IPS DF 6.9 (cell line): ENCODE results near the gene CD40.

Experiments
- DNase-seq: peaks from one replicate; pipeline ENCODE4 v3.0.0-alpha.2; 2013; ENCODE audit warnings: low read depth, low spot score
- H3K27ac ChIP-seq: one replicate; pipeline ENCODE4 v1.5.1; 2013; ENCODE audit warnings: low read length, control low read depth
- H3K27me3 ChIP-seq: 2 replicates; pipeline ENCODE4 v1.6.1; 2013; ENCODE audit warnings: mild to moderate bottlenecking, low read length; ENCODE audit not compliant: control insufficient read depth, insufficient read depth
- H3K36me3 ChIP-seq: 2 replicates; pipeline ENCODE4 v1.6.1; 2013; ENCODE audit warnings: low read length; ENCODE audit not compliant: control insufficient read depth, insufficient read depth
- H3K4me1 ChIP-seq: 2 replicates; pipeline ENCODE4 v1.6.1; 2013; ENCODE audit warnings: low read length; ENCODE audit not compliant: control insufficient read depth, insufficient read depth
- H3K4me3 ChIP-seq: 2 replicates; pipeline ENCODE4 v1.5.1; 2013; ENCODE audit warnings: mild to moderate bottlenecking, low read length
- H3K9me3 ChIP-seq: 2 replicates; pipeline ENCODE4 v1.6.1; 2013; ENCODE audit warnings: low read length, inconsistent platforms; ENCODE audit not compliant: control insufficient read depth, insufficient read depth
- WGBS: extraction: QIAGEN DNeasy Blood & Tissue Kit; methylation state at CpG from one replicate; pipeline ENCODE4 v1.1.7; 2013; ENCODE audit warnings: mixed read lengths, missing lambda C conversion rate; ENCODE audit not compliant: insufficient read length, insufficient coverage; 5-methylcytosine and 5-hydroxymethylcytosine counted together

CD40 gene

GRCh38 chr20:46111028-46111835 is 6.9 kb upstream of the CD40 start:
- no peaks in the 10 kb centered on the region for H3K9me3 ChIP-seq
- WGBS = no CpG with 5 or more reads among the region's 5 CpGs
- H3K4me3 ChIP-seq = no peak overlapping the region
- peaks cover under 1% of the 10 kb centered on the region; the same call in 1 of the 2 replicates for H3K27me3 ChIP-seq
- H3K36me3 ChIP-seq = no peaks in the 10 kb centered on the region
- H3K27ac ChIP-seq = no peak overlapping the region
- no peaks in the 10 kb centered on the region for H3K4me1 ChIP-seq
- DNase-seq = no peak

GRCh38 chr20:46111836-46112212 is 6.3 kb upstream of the CD40 start:
- no peak for DNase-seq
- Histone ChIP-seq H3K4me1 (no peaks in the 10 kb centered on the region), H3K36me3 (no peaks in the 10 kb centered on the region), H3K27me3 (peaks cover 4% of the 10 kb centered on the region; the same call in 1 of the 2 replicates), H3K27ac (no peak overlapping the region), H3K4me3 (no peak overlapping the region), H3K9me3 (no peaks in the 10 kb centered on the region)

GRCh38 chr20:46112430-46113112 is 5.5 kb upstream of the CD40 start:
- no peak for DNase-seq
- no CpG with 5 or more reads among the region's 10 CpGs for whole genome bisulfite sequencing
- H3K27me3 ChIP-seq = peaks cover 4% of the 10 kb centered on the region; the same call in 1 of the 2 replicates

GRCh38 chr20:46113113-46113470 is 5.0 kb upstream of the CD40 start:
- Histone ChIP-seq H3K27me3 (peaks cover 4% of the 10 kb centered on the region; the same call in 1 of the 2 replicates), H3K4me1 (no peaks in the 10 kb centered on the region), H3K27ac (no peak overlapping the region), H3K36me3 (no peaks in the 10 kb centered on the region), H3K4me3 (no peak overlapping the region), H3K9me3 (no peaks in the 10 kb centered on the region)
- DNase-seq = no peak
- no CpG with 5 or more reads among the region's 3 CpGs for WGBS

More at GRCh38 chr20:46112430-46113112, 5.5 kb upstream of the CD40 start:
- H3K4me1 ChIP-seq = no peaks in the 10 kb centered on the region
- H3K27ac ChIP-seq = no peak overlapping the region
- no peaks in the 10 kb centered on the region for H3K9me3 ChIP-seq
- H3K4me3 ChIP-seq = no peak overlapping the region
- no peaks in the 10 kb centered on the region for H3K36me3 ChIP-seq

- Histone ChIP-seq H3K27me3 (peaks cover 4% of the 10 kb centered on the region; the same call in 1 of the 2 replicates), H3K4me3 (no peak overlapping the region), H3K36me3 (no peaks in the 10 kb centered on the region), H3K27ac (no peak overlapping the region), H3K9me3 (no peaks in the 10 kb centered on the region), H3K4me1 (no peaks in the 10 kb centered on the region)
- no CpG with 5 or more reads among the region's 2 CpGs for WGBS
- no peak for DNase-seq
These were observed 3.7 kb upstream of the CD40 start for GRCh38 chr20:46114449-46114848.

GRCh38 chr20:46118481-46119020 is 437 bp downstream of the CD40 start:
- WGBS = no CpG with 5 or more reads among the region's 15 CpGs
- Histone ChIP-seq H3K36me3 (0 out of 2 replicates have a peak, but pooled peaks cover 5% of the 10 kb centered on the region), H3K4me1 (no peaks in the 10 kb centered on the region), H3K27me3 (peaks cover 4% of the 10 kb centered on the region; the same call in 1 of the 2 replicates), H3K27ac (no peak overlapping the region), H3K4me3 (peak overlapping the region; percentile 57; the same call in 1 of the 2 replicates), H3K9me3 (no peaks in the 10 kb centered on the region)
- DNase-seq = no peak

- H3K4me3 ChIP-seq = no peak overlapping the region; the same call in 1 of the 2 replicates
- WGBS = no CpG with 5 or more reads among the region's 2 CpGs
These were observed 973 bp downstream of the CD40 start for GRCh38 chr20:46119028-46119546.

GRCh38 chr20:46119547-46119946 is 1.4 kb downstream of the CD40 start:
- Histone ChIP-seq H3K27me3 (peaks cover 4% of the 10 kb centered on the region; the same call in 1 of the 2 replicates), H3K4me3 (no peak overlapping the region), H3K36me3 (0 out of 2 replicates have a peak, but pooled peaks cover 5% of the 10 kb centered on the region), H3K27ac (no peak overlapping the region), H3K4me1 (no peaks in the 10 kb centered on the region), H3K9me3 (no peaks in the 10 kb centered on the region)
- no peak for DNase-seq
- WGBS = no CpG with 5 or more reads among the region's 2 CpGs

More at GRCh38 chr20:46119028-46119546, 973 bp downstream of the CD40 start:
- DNase-seq = no peak
- H3K4me1 ChIP-seq = no peaks in the 10 kb centered on the region
- H3K27ac ChIP-seq = no peak overlapping the region
- no peaks in the 10 kb centered on the region for H3K9me3 ChIP-seq
- H3K27me3 ChIP-seq = peaks cover 4% of the 10 kb centered on the region; the same call in 1 of the 2 replicates
- 0 out of 2 replicates have a peak, but pooled peaks cover 5% of the 10 kb centered on the region for H3K36me3 ChIP-seq

- Histone ChIP-seq H3K36me3 (0 out of 2 replicates have a peak, but pooled peaks cover 5% of the 10 kb centered on the region), H3K4me3 (no peak overlapping the region), H3K27ac (no peak overlapping the region), H3K9me3 (no peaks in the 10 kb centered on the region), H3K27me3 (peaks cover 4% of the 10 kb centered on the region; the same call in 1 of the 2 replicates), H3K4me1 (no peaks in the 10 kb centered on the region)
- no peak for DNase-seq
- WGBS = no CpG with 5 or more reads among the region's 2 CpGs
These were observed 2.0 kb downstream of the CD40 start for GRCh38 chr20:46120136-46120535.
